Endothelial cell of umbilical vein (primary cell): ENCODE results near the gene NHP2. TPM values are rescaled to one million over a fixed set of nuclear protein-coding genes. Genes with fewer than 3 reads are reported as not detected.

Experiments used
- BruUV-seq: library from RNA; stranded (reverse); fragments of 400-500 nt; replicated peaks from 2 replicates; lab custom pipeline; 2021; lab: Mats Ljungman, UMichigan
- CTCF ChIA-PET: fragments of 300-600, 350-600 bp; sonication (Branson Sonifier 250); formaldehyde crosslinking; loops from one replicate; lab custom pipeline; 2021; ENCODE audit warnings: antibody characterized with exemption, inconsistent platforms; lab: Charles Lee
- POLR2A ChIA-PET: fragments of 300-600, 350-600 bp; sonication (Branson Sonifier 250); formaldehyde crosslinking; loops from one replicate; lab custom pipeline; 2021; ENCODE audit warnings: antibody characterized with exemption, inconsistent platforms; lab: Charles Lee
- DNase-seq: peaks from one replicate; pipeline ENCODE4 v3.0.0-alpha.2; 2011; ENCODE audit warnings: low read depth, low spot score
- FAIRE-seq: peaks from 2 replicates; lab custom pipeline; 2011; peaks lifted over from hg19 to GRCh38; lab: Jason Lieb, UNC
- H2AFZ ChIP-seq: 2 replicates; pipeline ENCODE4 v1.6.0; 2012; ENCODE audit warnings: low read depth, low read length, control low read depth, inconsistent platforms
- H3K27ac ChIP-seq: 2 replicates; pipeline ENCODE4 v1.5.1; 2011; ENCODE audit warnings: low read depth, mild to moderate bottlenecking, control low read depth, low read length, moderate library complexity; ENCODE audit not compliant: insufficient read depth
- H3K27me3 ChIP-seq, 2 experiments: 2 replicates each; pipeline versions ENCODE4 v1.6.0 to v1.6.1; 2011; ENCODE audit warnings: low read length in 2 of 2, mixed read lengths in 1 of 2; ENCODE audit not compliant: control insufficient read depth in 2 of 2, insufficient read depth in 2 of 2
- H3K36me3 ChIP-seq, 2 experiments: 2 replicates in 1 of 2; 3 replicates in 1 of 2; pipeline ENCODE4 v1.5.1; 2011; ENCODE audit warnings: low read length in 2 of 2, mild to moderate bottlenecking in 1 of 2, moderate library complexity in 1 of 2; ENCODE audit not compliant: control insufficient read depth in 2 of 2, insufficient read depth in 2 of 2; ENCODE audit errors: extremely low read depth in 1 of 2
- H3K4me1 ChIP-seq: 3 replicates; pipeline ENCODE4 v1.5.1; 2011; ENCODE audit warnings: mild to moderate bottlenecking, low read length; ENCODE audit not compliant: control insufficient read depth, insufficient read depth; ENCODE audit errors: extremely low read depth
- H3K4me2 ChIP-seq: 2 replicates; pipeline ENCODE4 v1.6.1; 2011; ENCODE audit warnings: low read length, control low read depth, mixed read lengths; ENCODE audit not compliant: insufficient read depth
- H3K4me3 ChIP-seq, 3 experiments: fragments of 200-600 bp in 1 of 3; sonication (generic), shearing (Covaris generic) in 1 of 3; replicated peaks in 1 of 3; 2 replicates each; pipeline ENCODE4 v1.5.1; 2011 to 2016; ENCODE audit warnings: control low read depth in 3 of 3, low read length in 3 of 3, mild to moderate bottlenecking in 2 of 3, inconsistent platforms in 1 of 3, low read depth in 1 of 3, moderate library complexity in 1 of 3; ENCODE audit not compliant: insufficient read depth in 1 of 3
- H3K79me2 ChIP-seq: 2 replicates; pipeline ENCODE4 v1.6.0; 2012; ENCODE audit warnings: low read length, inconsistent platforms; ENCODE audit not compliant: control insufficient read depth, insufficient read depth
- H3K9ac ChIP-seq: replicated peaks from 2 replicates; pipeline ENCODE3; 2011; ENCODE audit warnings: low read length, control low read depth; ENCODE audit not compliant: insufficient read depth; ENCODE audit errors: extremely low read depth
- H3K9me1 ChIP-seq: replicated peaks from 3 replicates; pipeline ENCODE4 v1.6.0; 2011; ENCODE audit warnings: mild to moderate bottlenecking, low read length; ENCODE audit not compliant: control insufficient read depth, insufficient read depth; ENCODE audit errors: extremely low read depth
- H3K9me3 ChIP-seq: replicated peaks from 2 replicates; pipeline ENCODE4 v1.5.1; 2012; ENCODE audit warnings: low read length, inconsistent platforms; ENCODE audit not compliant: control insufficient read depth, insufficient read depth
- H4K20me1 ChIP-seq: replicated peaks from 2 replicates; pipeline ENCODE3; 2011; ENCODE audit warnings: mild to moderate bottlenecking, low read length; ENCODE audit not compliant: control insufficient read depth, insufficient read depth; ENCODE audit errors: extremely low read depth
- GATA2 ChIP-seq: IDR thresholded peaks from 2 replicates; pipeline ENCODE4 v1.7.0; 2011; ENCODE audit warnings: low read depth, mild to moderate bottlenecking, moderate library complexity, mixed read lengths, low read length; ENCODE audit not compliant: insufficient read length, insufficient read depth
- JUN ChIP-seq: IDR thresholded peaks from 2 replicates; pipeline ENCODE4 v1.6.1; 2011; ENCODE audit warnings: borderline replicate concordance, low read depth; ENCODE audit not compliant: insufficient read length, insufficient read depth
- MYC ChIP-seq: IDR thresholded peaks from one replicate; pipeline ENCODE4 v1.6.1; 2011; ENCODE audit warnings: mild to moderate bottlenecking, low read depth, low read length
- POLR2A ChIP-seq: IDR thresholded peaks from 2 replicates; pipeline ENCODE4 v1.6.1; 2012; ENCODE audit warnings: low read depth, mild to moderate bottlenecking, control low read depth, low read length
- dilution Hi-C: fragments of 300-500 bp; cut with MboI; formaldehyde crosslinking; loops from one replicate; pipeline ENCODE4 v1.15.0; 2019; ENCODE audit warnings: low sequenced_read_pairs; ENCODE audit not compliant: extremely low pct_ligation_motif_present
- intact Hi-C: fragments of 100-400 bp; cut with micrococcal nuclease; formaldehyde crosslinking; loops from one replicate; pipeline ENCODE4 v1.10.0; 2022
- polyA plus RNA-seq, 4 experiments: library from polyadenylated mRNA; depleted of rRNA in 3 of 4; stranded (reverse) in 3 of 4; unstranded in 1 of 4; fragments of >200 nt; gene quantifications; 2 replicates each; pipeline versions ENCODE4 v1.2.1 to v1.2.3, GENCODE V29; 2011 to 2012; ENCODE audit warnings: missing spikeins in 1 of 4
- total RNA-seq: library from RNA; stranded (reverse); gene quantifications from 2 replicates; pipeline ENCODE4 v1.2.3, GENCODE V29; 2021
- TF ChIP-seq, protein P1 (sequence below): IDR thresholded peaks from 2 replicates; pipeline ENCODE4 v1.6.1; 2011; ENCODE audit not compliant: insufficient read depth, insufficient read length

The NHP2 gene
- total and polyA plus RNA-seq, 2 donors (not counting 3 experiments of a cell fraction or from before 2014, with no cell fraction given) = 205 to 220 TPM

DNA sequence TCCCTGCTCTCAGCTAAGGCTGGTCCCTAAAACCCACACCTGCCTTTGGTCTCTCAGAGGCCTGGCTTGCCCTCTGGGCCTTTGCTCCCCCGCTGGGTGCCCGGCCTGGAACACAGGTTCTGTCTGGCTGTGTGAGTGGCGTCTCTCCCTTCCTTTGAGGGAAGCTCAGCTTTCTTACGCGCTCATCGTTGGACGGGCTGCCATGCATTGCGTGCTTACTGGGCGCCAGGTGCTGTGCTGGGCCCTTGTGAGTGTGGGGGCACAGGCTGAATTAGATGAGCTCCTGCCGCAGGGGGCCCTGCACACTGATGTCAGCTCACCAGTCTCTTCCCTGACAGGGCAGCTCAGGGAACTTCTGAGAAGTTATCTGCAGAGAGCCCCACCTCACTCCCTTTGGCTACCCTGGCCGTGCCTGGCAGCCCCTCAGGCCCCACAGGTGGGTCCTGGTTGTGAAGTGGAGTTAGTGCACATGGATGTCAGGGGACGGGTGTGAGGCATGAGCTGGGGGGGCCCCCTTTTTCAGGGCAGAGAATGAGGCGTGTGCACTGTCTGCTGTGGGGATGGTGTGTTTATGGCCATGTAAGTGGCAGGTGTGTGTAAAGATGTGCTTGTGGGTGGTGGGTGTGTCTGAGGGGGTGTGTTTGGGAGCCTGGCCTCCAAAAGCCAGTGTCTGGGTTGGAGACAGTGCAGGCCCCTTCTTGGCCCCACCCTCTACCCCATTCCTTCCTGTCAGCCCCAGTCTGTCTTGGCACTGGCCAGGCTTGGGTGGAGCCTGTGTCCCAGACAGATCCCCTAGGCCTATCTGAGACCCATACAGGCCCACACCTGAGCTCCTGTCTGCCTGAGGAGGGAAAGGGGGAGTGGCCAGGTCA lies 30.4 kb downstream of the NHP2 start:
- H3K4me2 ChIP-seq = no peak overlapping the region
- no TSS peak for BruUV-seq
- no peak for TF ChIP-seq GATA2
- intact Hi-C loops (no loop called here), dilution Hi-C loops (no loop called here)
- no peak for FAIRE-seq
- no peak overlapping the region for H3K27ac ChIP-seq
- CTCF ChIA-PET = interaction anchor here (1.1 to 1.6 kb wide), 4 partner anchors 13 to 48 kb away, joined by 3 to 7 read pairs (median 3); no protein-coding TSS in a partner anchor
- H3K4me3 ChIP-seq = no peak overlapping the region
- peaks cover 18% of the 10 kb centered on the region for H3K4me1 ChIP-seq
- POLR2A ChIA-PET = no interaction called here
- no peak overlapping the region for H3K9ac ChIP-seq
- H3K79me2 ChIP-seq = no peaks in the 10 kb centered on the region
- no peaks in the 10 kb centered on the region for H3K9me1 ChIP-seq
- H3K36me3 ChIP-seq = peaks cover 0 to 21% of the 10 kb centered on the region in 2 experiments
- no peaks in the 10 kb centered on the region for H3K27me3 ChIP-seq
- no peak overlapping the region for H2AFZ ChIP-seq
- DNase-seq = no peak
- no peaks in the 10 kb centered on the region for H3K9me3 ChIP-seq
- no peaks in the 10 kb centered on the region for H4K20me1 ChIP-seq

DNA sequence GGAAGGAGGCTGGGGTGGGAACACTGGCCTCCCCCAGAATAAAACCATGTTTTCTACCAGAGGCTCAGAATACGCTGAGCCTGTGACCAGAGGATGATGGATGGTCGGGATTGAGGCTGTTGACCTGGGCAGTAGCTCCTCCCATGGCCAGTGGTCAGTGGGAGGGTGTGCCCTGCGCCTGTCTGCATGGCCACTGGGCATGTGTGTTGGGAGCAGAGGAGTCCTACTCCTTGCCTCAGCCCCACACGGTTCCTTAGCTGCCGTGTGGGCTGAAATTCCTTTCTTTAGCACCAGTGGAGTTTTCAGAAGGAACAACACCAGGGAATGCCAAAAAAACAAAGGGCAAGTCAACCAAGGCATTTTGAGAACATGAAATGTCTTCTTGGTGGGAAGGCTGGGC lies 31.3 kb downstream of the NHP2 start:
- H3K27me3 ChIP-seq = no peaks in the 10 kb centered on the region
- DNase-seq (no peak), FAIRE-seq (no peak)
- H3K4me2 ChIP-seq = no peak overlapping the region
- intact Hi-C loops = no loop called here
- ChIA-PET CTCF (interaction anchor here (1.1 to 1.5 kb wide), 3 partner anchors 12 to 37 kb away, joined by 3 read pairs; no protein-coding TSS in a partner anchor), POLR2A (no interaction called here)
- no peak overlapping the region for H2AFZ ChIP-seq
- no peaks in the 10 kb centered on the region for H3K9me3 ChIP-seq
- no peak overlapping the region for H3K4me3 ChIP-seq
- H3K27ac ChIP-seq = no peak overlapping the region
- no peaks in the 10 kb centered on the region for H4K20me1 ChIP-seq
- peaks cover 27% of the 10 kb centered on the region for H3K4me1 ChIP-seq
- dilution Hi-C loops = no loop called here
- H3K9me1 ChIP-seq = no peaks in the 10 kb centered on the region
- H3K79me2 ChIP-seq = no peaks in the 10 kb centered on the region
- peaks cover 0 to 21% of the 10 kb centered on the region in 2 experiments for H3K36me3 ChIP-seq
- TF ChIP-seq JUN (no peak), POLR2A (no peak), MYC (no peak)
- TF ChIP-seq, protein P1, sequence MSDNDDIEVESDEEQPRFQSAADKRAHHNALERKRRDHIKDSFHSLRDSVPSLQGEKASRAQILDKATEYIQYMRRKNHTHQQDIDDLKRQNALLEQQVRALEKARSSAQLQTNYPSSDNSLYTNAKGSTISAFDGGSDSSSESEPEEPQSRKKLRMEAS = no peak
- H3K9ac ChIP-seq = no peak overlapping the region
- no TSS peak for BruUV-seq
